Measurements from ENCODE around the gene SMO. TPM values are rescaled to one million over a fixed set of nuclear protein-coding genes. Genes with fewer than 3 reads are reported as not detected.
A peak's percentile ranks its signal among the peaks of the same experiment; 100 is the strongest.

SMO gene
- 24.8 TPM for total RNA-seq

- ATAC-seq (peak; percentile 89), DNase-seq (ENCODE audit: low spot score) (peak; percentile 72)
- intact Hi-C loops (cut with DNase I) = no loop called here
Measured at GRCh38 chr7:129188372-129188891, at the start of gene SMO. Gene SMO (plus strand): TSS chr7:129188633. CDS start chr7:129189152, 519 bp downstream.

- intact Hi-C loops (cut with DNase I) = no loop called here
- DNase-seq (ENCODE audit: low spot score) = no peak
- no peak for ATAC-seq
Measured at GRCh38 chr7:129143724-129144094, 44.7 kb upstream of the SMO start.

- DNase-seq (ENCODE audit: low spot score) (peak; percentile 87), ATAC-seq (peak; percentile 97)
- intact Hi-C loops (cut with DNase I) = no loop called here
Measured at GRCh38 chr7:129144095-129144833, 44.2 kb upstream of the SMO start, which contains the start of gene TSPAN33. Gene TSPAN33 (plus strand): TSS chr7:129144707. CDS start chr7:129144981, 274 bp downstream.

GRCh38 chr7:129144834-129145668 is 43.4 kb upstream of the SMO start:
- DNase-seq (ENCODE audit: low spot score) = no peak
- ATAC-seq = no peak
- intact Hi-C loops (cut with DNase I) = no loop called here

GRCh38 chr7:129146237-129146979 is 42.0 kb upstream of the SMO start:
- ATAC-seq (no peak), DNase-seq (ENCODE audit: low spot score) (no peak)
- intact Hi-C loops (cut with DNase I) = no loop called here

- no peak for DNase-seq (ENCODE audit: low spot score)
Measured at GRCh38 chr7:129147731-129148130, 40.7 kb upstream of the SMO start.

GRCh38 chr7:129149511-129149910 is 38.9 kb upstream of the SMO start:
- no peak for DNase-seq (ENCODE audit: low spot score)
- intact Hi-C loops (cut with DNase I) = no loop called here
- ATAC-seq = no peak

More at GRCh38 chr7:129147731-129148130, 40.7 kb upstream of the SMO start:
- intact Hi-C loops (cut with DNase I) = no loop called here
- ATAC-seq = no peak

- ATAC-seq (peak; percentile 58), DNase-seq (ENCODE audit: low spot score) (no peak)
- intact Hi-C loops (cut with DNase I) = no loop called here
Measured at GRCh38 chr7:129150199-129150996, 38.0 kb upstream of the SMO start.

- intact Hi-C loops (cut with DNase I) = no loop called here
- no peak for ATAC-seq
- DNase-seq (ENCODE audit: low spot score) = no peak
Measured at GRCh38 chr7:129157651-129158050, 30.8 kb upstream of the SMO start.

GRCh38 chr7:129159539-129159938 is 28.9 kb upstream of the SMO start:
- no peak for DNase-seq (ENCODE audit: low spot score)
- intact Hi-C loops (cut with DNase I) = no loop called here
- ATAC-seq = no peak

GRCh38 chr7:129160161-129160905 is 28.1 kb upstream of the SMO start:
- DNase-seq (ENCODE audit: low spot score) = no peak
- intact Hi-C loops (cut with DNase I) = no loop called here
- ATAC-seq = no peak

- ATAC-seq (no peak), DNase-seq (ENCODE audit: low spot score) (no peak)
- intact Hi-C loops (cut with DNase I) = no loop called here
Measured at GRCh38 chr7:129161524-129162225, 26.8 kb upstream of the SMO start.

- intact Hi-C loops (cut with DNase I) = no loop called here
- no peak for DNase-seq (ENCODE audit: low spot score)
- ATAC-seq = no peak
Measured at GRCh38 chr7:129162732-129163131, 25.7 kb upstream of the SMO start.

GRCh38 chr7:129163875-129164544 is 24.4 kb upstream of the SMO start:
- intact Hi-C loops (cut with DNase I) = no loop called here
- ATAC-seq (peak; percentile 50), DNase-seq (ENCODE audit: low spot score) (no peak)

GRCh38 chr7:129166745-129167144 is 21.7 kb upstream of the SMO start:
- intact Hi-C loops (cut with DNase I) = no loop called here
- DNase-seq (ENCODE audit: low spot score) (no peak), ATAC-seq (no peak)

- no peak for DNase-seq (ENCODE audit: low spot score)
- intact Hi-C loops (cut with DNase I) = loop anchor here (2.0 kb wide), 1 partner anchor 41 kb away; no protein-coding TSS in a partner anchor
- ATAC-seq = no peak
Measured at GRCh38 chr7:129167817-129168216, 20.6 kb upstream of the SMO start.
